CD14-positive monocyte (primary cell): ENCODE measurements around the gene UBE2H. TPM values are rescaled to one million over a fixed set of nuclear protein-coding genes. Genes with fewer than 3 reads are reported as not detected.
A peak's percentile ranks its signal among the peaks of the same experiment; 100 is the strongest.
"Not testable (repeated sequence)": the region's sequence is repeated elsewhere in the genome, so short reads cannot be mapped to it uniquely, and the experiment has no call there.

Experiments
- DNase-seq, 3 donors: peaks; one replicate each; pipeline ENCODE4 v3.0.0-alpha.2; 2011 to 2022
- H2AFZ ChIP-seq: 2 replicates; pipeline ENCODE4 v1.6.0; 2012; ENCODE audit warnings: mild to moderate bottlenecking, low read depth, low read length, inconsistent platforms; ENCODE audit not compliant: insufficient read depth, poor library complexity, severe bottlenecking
- H3K27ac ChIP-seq, 2 donors: 1 replicate in 1 of 2; 2 replicates in 1 of 2; pipeline ENCODE4 v1.5.1; 2012 to 2013; ENCODE audit warnings: low read length in 2 of 2, control low read depth in 1 of 2, inconsistent platforms in 1 of 2, low read depth in 1 of 2, mild to moderate bottlenecking in 1 of 2
- H3K27me3 ChIP-seq, 2 donors: one replicate each; pipeline versions ENCODE4 v1.6.0 to v1.6.1; 2011 to 2013; ENCODE audit warnings: low read length in 2 of 2; ENCODE audit not compliant: control insufficient read depth in 2 of 2, insufficient read depth in 2 of 2
- H3K36me3 ChIP-seq, 2 donors: replicated peaks in 1 of 2; 1 replicate in 1 of 2; 2 replicates in 1 of 2; pipeline versions ENCODE4 v1.5.1 to v1.6.1; 2012 to 2013; ENCODE audit warnings: low read length in 2 of 2, control low read depth in 1 of 2, inconsistent platforms in 1 of 2, mild to moderate bottlenecking in 1 of 2; ENCODE audit not compliant: insufficient read depth in 2 of 2, control insufficient read depth in 1 of 2
- H3K4me1 ChIP-seq, 2 donors: 1 replicate in 1 of 2; 2 replicates in 1 of 2; pipeline versions ENCODE4 v1.5.1 to v1.6.1; 2012 to 2013; ENCODE audit warnings: low read length in 2 of 2, control low read depth in 1 of 2, inconsistent platforms in 1 of 2, mild to moderate bottlenecking in 1 of 2, moderate library complexity in 1 of 2; ENCODE audit not compliant: insufficient read depth in 2 of 2, control insufficient read depth in 1 of 2
- H3K4me2 ChIP-seq: replicated peaks from 2 replicates; pipeline ENCODE3; 2012; ENCODE audit warnings: low read length, moderate library complexity, mild to moderate bottlenecking; ENCODE audit not compliant: poor library complexity, severe bottlenecking; ENCODE audit errors: extremely low read depth
- H3K4me3 ChIP-seq, 3 experiments: fragments of 200-600 bp in 1 of 3; sonication (generic) in 1 of 3; replicated peaks in 1 of 3; 1 replicate in 2 of 3; 2 replicates in 1 of 3; pipeline ENCODE4 v1.5.1; 2011 to 2013; ENCODE audit warnings: low read length in 3 of 3, mild to moderate bottlenecking in 3 of 3, control low read depth in 2 of 3, low read depth in 2 of 3, inconsistent platforms in 1 of 3, moderate library complexity in 1 of 3
- H3K79me2 ChIP-seq: 2 replicates; pipeline ENCODE4 v1.6.0; 2012; ENCODE audit warnings: mild to moderate bottlenecking, control low read depth, inconsistent platforms, low read length, moderate library complexity; ENCODE audit not compliant: insufficient read depth
- H3K9ac ChIP-seq: 2 replicates; pipeline ENCODE4 v1.6.0; 2017; ENCODE audit warnings: low read length, mild to moderate bottlenecking; ENCODE audit not compliant: insufficient read depth, poor library complexity, severe bottlenecking
- H3K9me3 ChIP-seq, 2 donors: replicated peaks in 1 of 2; 1 replicate in 1 of 2; 2 replicates in 1 of 2; pipeline versions ENCODE4 v1.5.1 to v1.6.1; 2012 to 2013; ENCODE audit warnings: low read length in 2 of 2, control low read depth in 1 of 2; ENCODE audit not compliant: control insufficient read depth in 1 of 2, insufficient read depth in 1 of 2
- H4K20me1 ChIP-seq: 2 replicates; pipeline ENCODE4 v1.6.0; 2012; ENCODE audit warnings: mild to moderate bottlenecking, low read length, control low read depth, moderate library complexity; ENCODE audit not compliant: insufficient read depth
- H3K27ac Mint-ChIP-seq, 7 donors: one replicate each; pipeline ENCODE4 v1.8.0; 2020; ENCODE audit warnings: mild to moderate bottlenecking in 7 of 7, mixed read lengths in 7 of 7, moderate library complexity in 6 of 7, inconsistent platforms in 2 of 7
- H3K27me3 Mint-ChIP-seq, 3 donors: one replicate each; pipeline ENCODE4 v1.8.0; 2021 to 2022; ENCODE audit warnings: low read depth in 3 of 3, mild to moderate bottlenecking in 3 of 3, mixed read lengths in 3 of 3, moderate library complexity in 3 of 3, inconsistent platforms in 1 of 3
- H3K36me3 Mint-ChIP-seq, 2 donors: one replicate each; pipeline ENCODE4 v1.8.0; 2020; ENCODE audit warnings: mixed read lengths in 2 of 2, inconsistent platforms in 1 of 2, mild to moderate bottlenecking in 1 of 2
- H3K4me1 Mint-ChIP-seq: one replicate; pipeline ENCODE4 v1.8.0; 2020; ENCODE audit warnings: mild to moderate bottlenecking, mixed read lengths
- H3K4me3 Mint-ChIP-seq, 2 donors: one replicate each; pipeline ENCODE4 v1.8.0; 2020; ENCODE audit warnings: mild to moderate bottlenecking in 2 of 2, mixed read lengths in 2 of 2, moderate library complexity in 1 of 2
- H3K9me3 Mint-ChIP-seq, 7 donors: one replicate each; pipeline ENCODE4 v1.8.0; 2020 to 2022; ENCODE audit warnings: mixed read lengths in 7 of 7, mild to moderate bottlenecking in 6 of 7, moderate library complexity in 6 of 7, inconsistent platforms in 2 of 7
- CTCF ChIP-seq: fragments of 200-600 bp; IDR thresholded peaks from one replicate; pipeline ENCODE4 v1.8.0; 2022; ENCODE audit warnings: antibody characterized with exemption, mild to moderate bottlenecking
- WGBS: methylation state at CpG from one replicate; pipeline ENCODE4 v1.1.5; 2013; ENCODE audit warnings: missing lambda C conversion rate; ENCODE audit not compliant: insufficient coverage; 5-methylcytosine and 5-hydroxymethylcytosine counted together
- intact Hi-C, 2 donors: fragments of 100-400 bp; cut with micrococcal nuclease; formaldehyde crosslinking; loops; one replicate each; pipeline versions ENCODE4 v1.15.0 to v1.15.1; 2023
- polyA plus RNA-seq, 3 donors: library from polyadenylated mRNA; depleted of rRNA in 1 of 3; unstranded in 2 of 3; stranded (reverse) in 1 of 3; fragments of 300-500 nt in 2 of 3; fragments of >200 nt in 1 of 3; fragmentation: Illumina TruSeq in 2 of 3; gene quantifications; 1 replicate in 2 of 3; 2 replicates in 1 of 3; pipeline ENCODE4 v1.2.3, GENCODE V29; 2012 to 2021

Gene UBE2H
- polyA plus RNA-seq, 3 donors: 12.6 to 26.0 (median 16.0) TPM

- Mint-ChIP-seq H3K27me3 (peaks cover 0 to 2% (median 0%) of the 10 kb centered on the region in 3 donors), H3K4me3 (no peak overlapping the region), H3K4me1 (peaks cover 2% of the 10 kb centered on the region), H3K9me3 (no peaks in the 10 kb centered on the region), H3K36me3 (peaks cover 55 to 56% of the 10 kb centered on the region in 2 donors), H3K27ac (peak overlapping the region in 1 of 7 donors; percentile 0)
- no peak for TF ChIP-seq CTCF
- Histone ChIP-seq H3K4me1 (no peaks in the 10 kb centered on the region), H3K9me3 (no peaks in the 10 kb centered on the region), H4K20me1 (peaks cover 11% of the 10 kb centered on the region), H3K27ac (no peak overlapping the region), H3K27me3 (no peaks in the 10 kb centered on the region), H3K79me2 (no peaks in the 10 kb centered on the region), H2AFZ (no peak overlapping the region), H3K4me2 (no peak overlapping the region), H3K4me3 (no peak overlapping the region), H3K36me3 (peaks cover 24 to 59% of the 10 kb centered on the region in 2 donors), H3K9ac (no peak overlapping the region)
- intact Hi-C loops: no loop called here
- WGBS: 91% methylated on average over 1 of the region's 3 CpGs
- no peak for DNase-seq
These were observed 115.8 kb downstream of the UBE2H start for GRCh38 chr7:129836983-129837382.

GRCh38 chr7:129835569-129835968 is 117.2 kb downstream of the UBE2H start:
- Mint-ChIP-seq H3K27me3 (peaks cover 0 to 2% (median 0%) of the 10 kb centered on the region in 3 donors), H3K4me3 (no peak overlapping the region), H3K4me1 (no peaks in the 10 kb centered on the region), H3K36me3 (peaks cover 61 to 64% of the 10 kb centered on the region in 2 donors), H3K27ac (no peak overlapping the region), H3K9me3 (no peaks in the 10 kb centered on the region)
- no peaks in the 10 kb centered on the region for H3K27me3 ChIP-seq
- H3K36me3 ChIP-seq: peaks cover 24 to 65% of the 10 kb centered on the region in 2 donors
- H3K27ac ChIP-seq: no peak overlapping the region
- no peak for DNase-seq
- no peak overlapping the region for H2AFZ ChIP-seq
- no peaks in the 10 kb centered on the region for H4K20me1 ChIP-seq
- intact Hi-C loops: no loop called here
- H3K9ac ChIP-seq: no peak overlapping the region
- H3K4me3 ChIP-seq: no peak overlapping the region
- H3K9me3 ChIP-seq: no peaks in the 10 kb centered on the region
- H3K4me1 ChIP-seq: no peaks in the 10 kb centered on the region
- no peak overlapping the region for H3K4me2 ChIP-seq
- no peaks in the 10 kb centered on the region for H3K79me2 ChIP-seq
- 94% methylated on average over 4 of the region's 6 CpGs for WGBS
- TF ChIP-seq CTCF: no peak

GRCh38 chr7:129833353-129833752 is 119.4 kb downstream of the UBE2H start:
- not testable (repeated sequence) for H3K27ac Mint-ChIP-seq, H3K4me3 Mint-ChIP-seq

More at GRCh38 chr7:129833353-129833752, 119.4 kb downstream of the UBE2H start:
- H3K9ac ChIP-seq, H3K27me3 Mint-ChIP-seq, H3K4me2 ChIP-seq, intact Hi-C loops, H3K27ac ChIP-seq, H3K79me2 ChIP-seq, H3K4me3 ChIP-seq, DNase-seq, H2AFZ ChIP-seq, H3K9me3 Mint-ChIP-seq, H3K27me3 ChIP-seq, H3K9me3 ChIP-seq: not testable (repeated sequence)
- 96% methylated on average over 4 of the region's 6 CpGs for WGBS
- H3K4me1 Mint-ChIP-seq: peaks cover 15% of the 10 kb centered on the region
- peaks cover 11 to 12% of the 10 kb centered on the region in 2 donors for H3K4me1 ChIP-seq
- peaks cover 54 to 56% of the 10 kb centered on the region in 2 donors for H3K36me3 Mint-ChIP-seq
- peaks cover 21 to 55% of the 10 kb centered on the region in 2 donors for H3K36me3 ChIP-seq
- H4K20me1 ChIP-seq: peaks cover 14% of the 10 kb centered on the region
